Smooth muscle cell (in vitro differentiated cells): ENCODE results near the gene SLC8A1. TPM values are rescaled to one million over a fixed set of nuclear protein-coding genes. Genes with fewer than 3 reads are reported as not detected.

Source experiments
- DNase-seq: peaks from one replicate; lab custom pipeline; 2025; ENCODE audit not compliant: unreplicated experiment; lab: John Stamatoyannopoulos, UW
- H2AFZ ChIP-seq: fragments of 200-600 bp; sonication (generic); 2 replicates; pipeline ENCODE4 v1.6.0; 2016; ENCODE audit warnings: antibody characterized with exemption, low read depth, mild to moderate bottlenecking
- H3F3A ChIP-seq: fragments of 200-600 bp; sonication (generic); 2 replicates; pipeline ENCODE4 v1.6.0; 2017; ENCODE audit warnings: antibody characterized with exemption, low read depth
- H3K27ac ChIP-seq: fragments of 200-600 bp; sonication (generic); 2 replicates; pipeline ENCODE4 v1.5.1; 2016; ENCODE audit warnings: low read depth, mild to moderate bottlenecking
- H3K27me3 ChIP-seq: fragments of 200-600 bp; sonication (generic); 2 replicates; pipeline ENCODE4 v1.6.1; 2016; ENCODE audit warnings: low read depth, mild to moderate bottlenecking
- H3K36me3 ChIP-seq: fragments of 200-600 bp; sonication (generic); 2 replicates; pipeline ENCODE4 v1.5.1; 2016; ENCODE audit warnings: low read depth
- H3K4me1 ChIP-seq: fragments of 200-600 bp; sonication (generic); 2 replicates; pipeline ENCODE4 v1.5.1; 2016; ENCODE audit warnings: low read depth
- H3K4me2 ChIP-seq: fragments of 200-600 bp; sonication (generic); 2 replicates; pipeline ENCODE4 v1.6.0; 2016; ENCODE audit warnings: mild to moderate bottlenecking
- H3K4me3 ChIP-seq: fragments of 200-600 bp; sonication (generic); 2 replicates; pipeline ENCODE4 v1.5.1; 2016; ENCODE audit warnings: mild to moderate bottlenecking
- H3K79me2 ChIP-seq: fragments of 200-600 bp; sonication (generic); 2 replicates; pipeline ENCODE4 v1.6.0; 2016; ENCODE audit warnings: low read depth, mild to moderate bottlenecking
- H3K9ac ChIP-seq: fragments of 200-600 bp; sonication (generic); 2 replicates; pipeline ENCODE4 v1.6.0; 2016; ENCODE audit warnings: low read depth
- H3K9me3 ChIP-seq: fragments of 200-600 bp; sonication (generic); replicated peaks from 2 replicates; pipeline ENCODE4 v1.5.1; 2016; ENCODE audit warnings: low read depth
- H4K20me1 ChIP-seq: fragments of 200-600 bp; sonication (generic); 2 replicates; pipeline ENCODE4 v1.6.0; 2016; ENCODE audit warnings: low read depth
- WGBS: methylation state at CpG from one replicate; pipeline ENCODE4 v1.1.7; 2016; ENCODE audit warnings: low lambda C conversion rate; 5-methylcytosine and 5-hydroxymethylcytosine counted together
- polyA plus RNA-seq: library from polyadenylated mRNA; unstranded; fragments of >200 nt; fragmentation: Nextera tagmentation; extraction: Ambion mirVana; gene quantifications from 2 replicates; pipeline ENCODE4 v1.2.1, GENCODE V29; 2016
- total RNA-seq: library from RNA; depleted of rRNA; stranded (reverse); fragments of >200 nt; gene quantifications from 2 replicates; pipeline ENCODE4 v1.2.3, GENCODE V29; 2014
- TF ChIP-seq, protein P1 (sequence below): fragments of 200-600 bp; sonication (generic); IDR thresholded peaks from 2 replicates; pipeline ENCODE4 v1.5.1; 2017; ENCODE audit warnings: borderline replicate concordance, mild to moderate bottlenecking, antibody characterized with exemption; ENCODE audit not compliant: insufficient read depth, poor library complexity, severe bottlenecking

SLC8A1 gene
- total and polyA plus RNA-seq, 2 experiments from 2014 or later: 1.1 to 5.3 TPM

DNA sequence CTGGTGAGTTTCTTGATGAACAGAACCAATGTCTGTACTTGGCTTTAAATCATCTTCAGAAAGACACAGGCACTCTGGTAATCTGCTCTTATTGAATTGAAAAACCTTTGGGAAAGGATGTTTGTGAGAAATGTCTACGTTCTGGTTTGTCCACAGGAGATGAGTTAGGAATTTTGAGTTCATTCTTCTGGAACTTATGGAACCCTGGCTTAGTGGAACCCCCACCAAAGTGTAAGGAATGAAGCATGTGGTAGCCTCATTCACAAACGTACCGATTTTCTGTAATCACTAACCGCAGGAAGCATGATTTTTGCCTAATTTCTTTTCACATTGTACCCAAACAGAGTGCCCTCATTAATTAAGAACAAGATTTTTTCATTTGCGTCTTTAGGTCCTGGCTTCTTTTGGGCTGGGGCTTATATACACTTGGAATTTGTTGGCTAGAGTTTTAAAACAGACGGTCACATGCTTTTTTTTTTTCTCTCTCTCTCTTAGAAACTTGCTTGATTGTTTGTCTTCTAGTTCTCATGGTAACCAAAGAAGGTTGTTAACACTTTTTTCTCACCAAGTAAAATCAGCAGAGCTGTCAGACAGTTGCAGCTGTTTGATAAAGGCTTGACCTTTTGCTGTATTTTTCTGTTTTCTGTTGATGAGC, 358.7 kb downstream of the SLC8A1 start:
- no peaks in the 10 kb centered on the region for H3K27me3 ChIP-seq
- no peaks in the 10 kb centered on the region for H3K9me3 ChIP-seq
- peaks cover 6% of the 10 kb centered on the region for H3K4me1 ChIP-seq
- no peak overlapping the region for H3K4me2 ChIP-seq
- H4K20me1 ChIP-seq: no peaks in the 10 kb centered on the region
- H3K36me3 ChIP-seq: no peaks in the 10 kb centered on the region
- H3K4me3 ChIP-seq: no peak overlapping the region
- DNase-seq: no peak
- TF ChIP-seq, protein P1, sequence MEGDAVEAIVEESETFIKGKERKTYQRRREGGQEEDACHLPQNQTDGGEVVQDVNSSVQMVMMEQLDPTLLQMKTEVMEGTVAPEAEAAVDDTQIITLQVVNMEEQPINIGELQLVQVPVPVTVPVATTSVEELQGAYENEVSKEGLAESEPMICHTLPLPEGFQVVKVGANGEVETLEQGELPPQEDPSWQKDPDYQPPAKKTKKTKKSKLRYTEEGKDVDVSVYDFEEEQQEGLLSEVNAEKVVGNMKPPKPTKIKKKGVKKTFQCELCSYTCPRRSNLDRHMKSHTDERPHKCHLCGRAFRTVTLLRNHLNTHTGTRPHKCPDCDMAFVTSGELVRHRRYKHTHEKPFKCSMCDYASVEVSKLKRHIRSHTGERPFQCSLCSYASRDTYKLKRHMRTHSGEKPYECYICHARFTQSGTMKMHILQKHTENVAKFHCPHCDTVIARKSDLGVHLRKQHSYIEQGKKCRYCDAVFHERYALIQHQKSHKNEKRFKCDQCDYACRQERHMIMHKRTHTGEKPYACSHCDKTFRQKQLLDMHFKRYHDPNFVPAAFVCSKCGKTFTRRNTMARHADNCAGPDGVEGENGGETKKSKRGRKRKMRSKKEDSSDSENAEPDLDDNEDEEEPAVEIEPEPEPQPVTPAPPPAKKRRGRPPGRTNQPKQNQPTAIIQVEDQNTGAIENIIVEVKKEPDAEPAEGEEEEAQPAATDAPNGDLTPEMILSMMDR: no peak
- H3K9ac ChIP-seq: no peak overlapping the region
- H3F3A ChIP-seq: no peaks in the 10 kb centered on the region
- 65% methylated on average over 6 of the region's 6 CpGs for WGBS
- H3K27ac ChIP-seq: no peak overlapping the region
- no peaks in the 10 kb centered on the region for H3K79me2 ChIP-seq
- H2AFZ ChIP-seq: peak overlapping the region; percentile 9

GRCh38 chr2:40090044-40090443, 361.8 kb downstream of the SLC8A1 start:
- Histone ChIP-seq H2AFZ (no peak overlapping the region), H4K20me1 (no peaks in the 10 kb centered on the region), H3K36me3 (no peaks in the 10 kb centered on the region), H3K4me3 (no peak overlapping the region), H3K9me3 (no peaks in the 10 kb centered on the region), H3K4me2 (no peak overlapping the region), H3K27me3 (no peaks in the 10 kb centered on the region), H3K79me2 (no peaks in the 10 kb centered on the region), H3F3A (no peaks in the 10 kb centered on the region), H3K27ac (no peak overlapping the region), H3K9ac (no peak overlapping the region), H3K4me1 (no peaks in the 10 kb centered on the region)
- WGBS: 88% methylated on average over 3 of the region's 3 CpGs
- TF ChIP-seq, protein P1: no peak
- no peak for DNase-seq

- no peak overlapping the region for H2AFZ ChIP-seq
- H3K36me3 ChIP-seq: no peaks in the 10 kb centered on the region
- H3K27ac ChIP-seq: no peak overlapping the region
- no peaks in the 10 kb centered on the region for H4K20me1 ChIP-seq
- H3K79me2 ChIP-seq: no peaks in the 10 kb centered on the region
- TF ChIP-seq, protein P1: no peak
- H3K4me1 ChIP-seq: no peaks in the 10 kb centered on the region
- H3K4me2 ChIP-seq: no peak overlapping the region
- 92% methylated on average over 7 of the region's 7 CpGs for WGBS
- H3F3A ChIP-seq: no peaks in the 10 kb centered on the region
- no peaks in the 10 kb centered on the region for H3K27me3 ChIP-seq
- no peaks in the 10 kb centered on the region for H3K9me3 ChIP-seq
- H3K4me3 ChIP-seq: no peak overlapping the region
- H3K9ac ChIP-seq: no peak overlapping the region
- DNase-seq: no peak
Observed at GRCh38 chr2:40087927-40088326, 364.0 kb downstream of the SLC8A1 start.

DNA sequence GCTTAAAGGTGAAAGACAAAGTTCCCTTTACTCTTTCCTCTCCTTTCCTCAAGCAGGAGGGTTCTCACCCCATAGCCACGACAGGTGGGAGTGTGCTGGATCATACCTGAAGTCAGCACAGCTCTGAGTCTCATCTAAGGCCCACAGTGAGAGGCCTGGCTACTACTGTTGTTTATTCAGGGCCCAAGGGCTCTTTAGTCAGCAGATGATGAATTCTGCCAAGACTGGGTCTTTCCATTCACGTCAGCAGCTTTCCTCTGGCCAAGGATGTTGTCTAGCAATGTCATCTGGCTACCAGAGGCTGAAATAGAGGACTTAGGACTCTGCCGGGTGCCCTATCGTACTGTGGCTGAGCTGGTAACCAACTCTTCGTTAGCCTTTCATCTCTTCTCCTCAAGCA, 364.5 kb downstream of the SLC8A1 start:
- H2AFZ ChIP-seq: no peak overlapping the region
- H3K9ac ChIP-seq: no peak overlapping the region
- no peaks in the 10 kb centered on the region for H3K79me2 ChIP-seq
- no peaks in the 10 kb centered on the region for H3K9me3 ChIP-seq
- no peaks in the 10 kb centered on the region for H3F3A ChIP-seq
- H3K36me3 ChIP-seq: no peaks in the 10 kb centered on the region
- no peaks in the 10 kb centered on the region for H4K20me1 ChIP-seq
- H3K27me3 ChIP-seq: no peaks in the 10 kb centered on the region
- H3K4me3 ChIP-seq: no peak overlapping the region
- WGBS: 72% methylated on average over 5 of the region's 5 CpGs
- TF ChIP-seq, protein P1: no peak
- no peaks in the 10 kb centered on the region for H3K4me1 ChIP-seq
- H3K4me2 ChIP-seq: no peak overlapping the region
- H3K27ac ChIP-seq: no peak overlapping the region
- no peak for DNase-seq
